Ishikawa (cell line): ENCODE results near the gene ARSK.

Experiments used
- CEBPB ChIP-seq: IDR thresholded peaks from 2 replicates; pipeline ENCODE4 v1.6.1; 2012
- CREB1 ChIP-seq: IDR thresholded peaks from 2 replicates; pipeline ENCODE4 v1.6.1; 2012; ENCODE audit warnings: low read depth
- EGR1 ChIP-seq: IDR thresholded peaks from 2 replicates; pipeline ENCODE4 v1.6.1; 2012
- EP300 ChIP-seq: IDR thresholded peaks from 2 replicates; pipeline ENCODE4 v1.6.1; 2012; ENCODE audit warnings: borderline replicate concordance
- FOXM1 ChIP-seq: IDR thresholded peaks from 2 replicates; pipeline ENCODE4 v1.6.1; 2012; ENCODE audit warnings: low read depth, borderline replicate concordance
- NFIC ChIP-seq: IDR thresholded peaks from 2 replicates; pipeline ENCODE4 v1.6.1; 2012
- RAD21 ChIP-seq: IDR thresholded peaks from 2 replicates; pipeline ENCODE4 v1.6.1; 2012; ENCODE audit warnings: low read depth
- TAF1 ChIP-seq: IDR thresholded peaks from 2 replicates; pipeline ENCODE4 v1.6.1; 2012; ENCODE audit warnings: low read depth, mild to moderate bottlenecking
- TCF12 ChIP-seq: IDR thresholded peaks from 2 replicates; pipeline ENCODE4 v1.6.1; 2012; ENCODE audit warnings: low read depth
- TEAD4 ChIP-seq: IDR thresholded peaks from 2 replicates; pipeline ENCODE4 v1.6.1; 2012
- USF1 ChIP-seq: IDR thresholded peaks from 2 replicates; pipeline ENCODE4 v1.6.1; 2012
- YY1 ChIP-seq: IDR thresholded peaks from 2 replicates; pipeline ENCODE4 v1.6.1; 2012; ENCODE audit warnings: low read depth
- ZBTB7A ChIP-seq: IDR thresholded peaks from 2 replicates; pipeline ENCODE4 v1.6.1; 2012; ENCODE audit warnings: low read depth
- TF ChIP-seq, protein P1 (sequence below): IDR thresholded peaks from 2 replicates; pipeline ENCODE4 v1.6.1; 2012; ENCODE audit warnings: low read depth, mild to moderate bottlenecking
- TF ChIP-seq, protein P2 (sequence below): IDR thresholded peaks from 2 replicates; pipeline ENCODE4 v1.6.1; 2012

Gene ARSK

DNA sequence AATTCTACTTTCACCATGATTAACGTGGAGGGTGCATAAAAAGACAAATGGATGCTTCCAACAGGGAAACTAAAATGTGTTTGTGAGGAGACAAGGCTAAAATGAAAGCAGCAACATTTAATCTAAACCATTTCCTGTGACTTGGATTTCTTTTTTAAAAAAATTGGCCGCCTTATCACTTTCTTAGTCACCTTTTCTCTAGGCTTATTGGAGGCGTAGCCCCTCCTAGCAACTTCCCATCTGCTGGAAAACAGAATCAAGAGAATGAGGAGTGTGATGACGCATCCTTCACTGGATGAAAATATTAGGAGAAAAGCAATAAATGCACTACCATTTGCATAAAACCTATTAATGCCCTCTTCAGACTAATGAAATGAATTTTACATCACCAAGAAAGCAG is 64.2 kb downstream of the ARSK start:
- TF ChIP-seq, protein P1, sequence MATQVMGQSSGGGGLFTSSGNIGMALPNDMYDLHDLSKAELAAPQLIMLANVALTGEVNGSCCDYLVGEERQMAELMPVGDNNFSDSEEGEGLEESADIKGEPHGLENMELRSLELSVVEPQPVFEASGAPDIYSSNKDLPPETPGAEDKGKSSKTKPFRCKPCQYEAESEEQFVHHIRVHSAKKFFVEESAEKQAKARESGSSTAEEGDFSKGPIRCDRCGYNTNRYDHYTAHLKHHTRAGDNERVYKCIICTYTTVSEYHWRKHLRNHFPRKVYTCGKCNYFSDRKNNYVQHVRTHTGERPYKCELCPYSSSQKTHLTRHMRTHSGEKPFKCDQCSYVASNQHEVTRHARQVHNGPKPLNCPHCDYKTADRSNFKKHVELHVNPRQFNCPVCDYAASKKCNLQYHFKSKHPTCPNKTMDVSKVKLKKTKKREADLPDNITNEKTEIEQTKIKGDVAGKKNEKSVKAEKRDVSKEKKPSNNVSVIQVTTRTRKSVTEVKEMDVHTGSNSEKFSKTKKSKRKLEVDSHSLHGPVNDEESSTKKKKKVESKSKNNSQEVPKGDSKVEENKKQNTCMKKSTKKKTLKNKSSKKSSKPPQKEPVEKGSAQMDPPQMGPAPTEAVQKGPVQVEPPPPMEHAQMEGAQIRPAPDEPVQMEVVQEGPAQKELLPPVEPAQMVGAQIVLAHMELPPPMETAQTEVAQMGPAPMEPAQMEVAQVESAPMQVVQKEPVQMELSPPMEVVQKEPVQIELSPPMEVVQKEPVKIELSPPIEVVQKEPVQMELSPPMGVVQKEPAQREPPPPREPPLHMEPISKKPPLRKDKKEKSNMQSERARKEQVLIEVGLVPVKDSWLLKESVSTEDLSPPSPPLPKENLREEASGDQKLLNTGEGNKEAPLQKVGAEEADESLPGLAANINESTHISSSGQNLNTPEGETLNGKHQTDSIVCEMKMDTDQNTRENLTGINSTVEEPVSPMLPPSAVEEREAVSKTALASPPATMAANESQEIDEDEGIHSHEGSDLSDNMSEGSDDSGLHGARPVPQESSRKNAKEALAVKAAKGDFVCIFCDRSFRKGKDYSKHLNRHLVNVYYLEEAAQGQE: no peak
- TF ChIP-seq, protein P2, sequence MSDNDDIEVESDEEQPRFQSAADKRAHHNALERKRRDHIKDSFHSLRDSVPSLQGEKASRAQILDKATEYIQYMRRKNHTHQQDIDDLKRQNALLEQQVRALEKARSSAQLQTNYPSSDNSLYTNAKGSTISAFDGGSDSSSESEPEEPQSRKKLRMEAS: no peak
- TF ChIP-seq TCF12 (no peak), EGR1 (no peak), TAF1 (no peak), FOXM1 (no peak), ZBTB7A (no peak), TEAD4 (no peak), NFIC (no peak), CREB1 (no peak), RAD21 (no peak), CEBPB (no peak), YY1 (no peak), USF1 (no peak)

- no peak for TF ChIP-seq ZBTB7A
- no peak for TF ChIP-seq USF1
- TF ChIP-seq NFIC: no peak
- TF ChIP-seq TCF12: no peak
- TF ChIP-seq TEAD4: no peak
- TF ChIP-seq EP300: no peak
- TF ChIP-seq, protein P1: no peak
Observed at GRCh38 chr5:95619514-95620029, 64.7 kb downstream of the ARSK start.

DNA sequence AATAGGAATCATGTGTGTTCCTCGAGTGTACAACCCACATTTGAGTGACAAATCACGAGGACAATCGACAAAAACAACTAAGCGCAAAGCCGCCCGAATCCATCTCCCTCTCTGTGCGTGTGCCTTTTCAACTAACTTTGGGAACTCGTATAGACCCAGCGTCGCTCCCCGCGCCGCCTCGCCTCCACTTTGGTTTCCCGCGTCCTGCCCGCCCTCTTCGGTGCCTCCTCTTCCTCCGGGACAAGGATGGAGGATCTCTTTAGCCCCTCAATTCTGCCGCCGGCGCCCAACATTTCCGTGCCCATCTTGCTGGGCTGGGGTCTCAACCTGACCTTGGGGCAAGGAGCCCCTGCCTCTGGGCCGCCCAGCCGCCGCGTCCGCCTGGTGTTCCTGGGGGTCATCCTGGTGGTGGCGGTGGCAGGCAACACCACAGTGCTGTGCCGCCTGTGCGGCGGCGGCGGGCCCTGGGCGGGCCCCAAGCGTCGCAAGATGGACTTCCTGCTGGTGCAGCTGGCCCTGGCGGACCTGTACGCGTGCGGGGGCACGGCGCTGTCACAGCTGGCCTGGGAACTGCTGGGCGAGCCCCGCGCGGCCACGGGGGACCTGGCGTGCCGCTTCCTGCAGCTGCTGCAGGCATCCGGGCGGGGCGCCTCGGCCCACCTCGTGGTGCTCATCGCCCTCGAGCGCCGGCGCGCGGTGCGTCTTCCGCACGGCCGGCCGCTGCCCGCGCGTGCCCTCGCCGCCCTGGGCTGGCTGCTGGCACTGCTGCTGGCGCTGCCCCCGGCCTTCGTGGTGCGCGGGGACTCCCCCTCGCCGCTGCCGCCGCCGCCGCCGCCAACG is 65.3 kb downstream of the ARSK start, which contains the start of gene GPR150:
Gene GPR150, plus strand, starts transcription at position 58 of the 840 bp plus-strand sequence. Its CDS starts 189 bp downstream, at position 247.
- 0 out of 2 replicates have a peak, but pooled peaks have one; percentile 11 for TF ChIP-seq YY1
- TF ChIP-seq TAF1: no peak
- no peak for TF ChIP-seq NFIC
- no peak for TF ChIP-seq ZBTB7A
- TF ChIP-seq TCF12: no peak; the same call in 1 of the 2 replicates
- no peak for TF ChIP-seq USF1
- TF ChIP-seq, protein P1: no peak
- no peak for TF ChIP-seq RAD21
- TF ChIP-seq, protein P2: peak; percentile 94
- TF ChIP-seq TEAD4: no peak
- TF ChIP-seq FOXM1: no peak
